ENCODE measurements around the gene ARL6IP6.

The ARL6IP6 gene

DNA sequence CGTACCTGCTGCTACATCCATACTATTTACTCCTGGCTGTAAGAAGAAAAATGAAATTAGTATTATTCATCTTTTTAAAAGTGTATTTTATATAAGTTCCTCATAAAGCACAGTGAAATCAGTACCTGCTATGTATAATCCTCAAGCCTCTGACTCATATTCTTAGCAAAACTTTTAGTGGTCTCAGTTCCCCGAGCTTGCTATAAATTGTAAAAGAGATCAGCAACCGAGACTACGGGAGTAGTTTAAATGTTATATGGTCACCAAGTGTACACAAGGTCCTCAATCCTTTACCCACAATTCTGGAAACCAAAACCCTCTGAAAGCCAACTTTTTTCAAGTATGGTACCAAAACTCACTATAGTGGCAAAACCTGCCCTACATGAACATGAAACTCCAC lies 25.4 kb upstream of the ARL6IP6 start:
- CTCF ChIA-PET = no interaction called here
- Histone ChIP-seq H3K4me1 (ENCODE audit: control insufficient read depth, insufficient read depth, low read length) (peaks cover 3% of the 10 kb centered on the region; the same call in 1 of the 2 replicates), H3K27ac (ENCODE audit: extremely low read depth, low read depth, low read length) (no peak overlapping the region), H3K4me3 (ENCODE audit: low read depth, low read length) (no peak overlapping the region), H3K36me3 (ENCODE audit: control insufficient read depth in 2 of 2, insufficient read depth in 1 of 2, low read length in 2 of 2) (peaks cover 17 to 47% of the 10 kb centered on the region in 2 experiments), H3K9me3 (ENCODE audit: control insufficient read depth, insufficient read depth, low read depth, low read length) (no peaks in the 10 kb centered on the region)
- TF ChIP-seq YY1 (tag by site-specific recombination; IDR thresholded peaks at IDR 0.05) = no peak
- no peak for TF ChIP-seq ZNF416 (tag by site-specific recombination; IDR thresholded peaks at IDR 0.05)
- no peak for TF ChIP-seq ZNF621 (tag by site-specific recombination; IDR thresholded peaks at IDR 0.05)
- TF ChIP-seq GLI2 (tag by site-specific recombination; IDR thresholded peaks at IDR 0.05; ENCODE audit: borderline replicate concordance, low read depth) = no peak
- no peak for TF ChIP-seq ZNF555 (tag by site-specific recombination; conservative IDR thresholded peaks at IDR 0.05)
- TF ChIP-seq ZNF571 (tag by site-specific recombination; IDR thresholded peaks at IDR 0.05) = no peak
- TF ChIP-seq ZNF174 (tag by site-specific recombination; IDR thresholded peaks at IDR 0.05) = no peak
- no peak for TF ChIP-seq ZNF624 (tag by site-specific recombination; IDR thresholded peaks at IDR 0.05)
- TF ChIP-seq, protein P1, sequence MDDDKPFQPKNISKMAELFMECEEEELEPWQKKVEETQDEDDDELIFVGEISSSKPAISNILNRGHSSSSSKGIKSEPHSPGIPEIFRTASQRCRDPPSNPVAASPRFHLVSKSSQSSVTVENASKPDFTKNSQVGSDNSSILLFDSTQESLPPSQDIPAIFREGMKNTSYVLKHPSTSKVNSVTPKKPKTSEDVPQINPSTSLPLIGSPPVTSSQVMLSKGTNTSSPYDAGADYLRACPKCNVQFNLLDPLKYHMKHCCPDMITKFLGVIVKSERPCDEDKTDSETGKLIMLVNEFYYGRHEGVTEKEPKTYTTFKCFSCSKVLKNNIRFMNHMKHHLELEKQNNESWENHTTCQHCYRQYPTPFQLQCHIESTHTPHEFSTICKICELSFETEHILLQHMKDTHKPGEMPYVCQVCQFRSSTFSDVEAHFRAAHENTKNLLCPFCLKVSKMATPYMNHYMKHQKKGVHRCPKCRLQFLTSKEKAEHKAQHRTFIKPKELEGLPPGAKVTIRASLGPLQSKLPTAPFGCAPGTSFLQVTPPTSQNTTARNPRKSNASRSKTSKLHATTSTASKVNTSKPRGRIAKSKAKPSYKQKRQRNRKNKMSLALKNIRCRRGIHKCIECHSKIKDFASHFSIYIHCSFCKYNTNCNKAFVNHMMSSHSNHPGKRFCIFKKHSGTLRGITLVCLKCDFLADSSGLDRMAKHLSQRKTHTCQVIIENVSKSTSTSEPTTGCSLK (tag by site-specific recombination; IDR thresholded peaks at IDR 0.05) = no peak
- no peak for TF ChIP-seq REST (tag by site-specific recombination; IDR thresholded peaks at IDR 0.05)
- TF ChIP-seq, protein P2, sequence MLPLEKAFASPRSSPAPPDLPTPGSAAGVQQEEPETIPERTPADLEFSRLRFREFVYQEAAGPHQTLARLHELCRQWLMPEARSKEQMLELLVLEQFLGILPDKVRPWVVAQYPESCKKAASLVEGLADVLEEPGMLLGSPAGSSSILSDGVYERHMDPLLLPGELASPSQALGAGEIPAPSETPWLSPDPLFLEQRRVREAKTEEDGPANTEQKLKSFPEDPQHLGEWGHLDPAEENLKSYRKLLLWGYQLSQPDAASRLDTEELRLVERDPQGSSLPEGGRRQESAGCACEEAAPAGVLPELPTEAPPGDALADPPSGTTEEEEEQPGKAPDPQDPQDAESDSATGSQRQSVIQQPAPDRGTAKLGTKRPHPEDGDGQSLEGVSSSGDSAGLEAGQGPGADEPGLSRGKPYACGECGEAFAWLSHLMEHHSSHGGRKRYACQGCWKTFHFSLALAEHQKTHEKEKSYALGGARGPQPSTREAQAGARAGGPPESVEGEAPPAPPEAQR (tag by site-specific recombination; IDR thresholded peaks at IDR 0.05) = no peak
- TF ChIP-seq PATZ1 (tag by site-specific recombination; IDR thresholded peaks at IDR 0.05) = no peak
- TF ChIP-seq BCL11A (tag by site-specific recombination; IDR thresholded peaks at IDR 0.05; ENCODE audit: low read depth) = no peak
- TF ChIP-seq, protein P3, sequence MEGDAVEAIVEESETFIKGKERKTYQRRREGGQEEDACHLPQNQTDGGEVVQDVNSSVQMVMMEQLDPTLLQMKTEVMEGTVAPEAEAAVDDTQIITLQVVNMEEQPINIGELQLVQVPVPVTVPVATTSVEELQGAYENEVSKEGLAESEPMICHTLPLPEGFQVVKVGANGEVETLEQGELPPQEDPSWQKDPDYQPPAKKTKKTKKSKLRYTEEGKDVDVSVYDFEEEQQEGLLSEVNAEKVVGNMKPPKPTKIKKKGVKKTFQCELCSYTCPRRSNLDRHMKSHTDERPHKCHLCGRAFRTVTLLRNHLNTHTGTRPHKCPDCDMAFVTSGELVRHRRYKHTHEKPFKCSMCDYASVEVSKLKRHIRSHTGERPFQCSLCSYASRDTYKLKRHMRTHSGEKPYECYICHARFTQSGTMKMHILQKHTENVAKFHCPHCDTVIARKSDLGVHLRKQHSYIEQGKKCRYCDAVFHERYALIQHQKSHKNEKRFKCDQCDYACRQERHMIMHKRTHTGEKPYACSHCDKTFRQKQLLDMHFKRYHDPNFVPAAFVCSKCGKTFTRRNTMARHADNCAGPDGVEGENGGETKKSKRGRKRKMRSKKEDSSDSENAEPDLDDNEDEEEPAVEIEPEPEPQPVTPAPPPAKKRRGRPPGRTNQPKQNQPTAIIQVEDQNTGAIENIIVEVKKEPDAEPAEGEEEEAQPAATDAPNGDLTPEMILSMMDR (tag by site-specific recombination; IDR thresholded peaks at IDR 0.05) = no peak
- TF ChIP-seq SP7 (tag by site-specific recombination; IDR thresholded peaks at IDR 0.05) = no peak
- TF ChIP-seq ZNF148 (tag by site-specific recombination; IDR thresholded peaks at IDR 0.05; ENCODE audit: borderline replicate concordance) = no peak
- TF ChIP-seq ZFHX2 (tag by site-specific recombination; conservative IDR thresholded peaks at IDR 0.05) = no peak
- TF ChIP-seq ZNF157 (tag by site-specific recombination; IDR thresholded peaks at IDR 0.05) = no peak
- no peak for TF ChIP-seq ZFP41 (tag by site-specific recombination; IDR thresholded peaks at IDR 0.05; ENCODE audit: borderline replicate concordance)
- POLR2A ChIA-PET = no interaction called here
